Mammary epithelial cell (primary cell): Measurements from ENCODE around the gene NUTM2D.
"Not testable (repeated sequence)": the region's sequence is repeated elsewhere in the genome, so short reads cannot be mapped to it uniquely, and the experiment has no call there.

Experiments used
- EZH2 ChIP-seq: IDR thresholded peaks from 2 replicates; pipeline ENCODE4 v1.6.1; 2012; ENCODE audit warnings: low read length, inconsistent platforms, borderline replicate concordance
- TF ChIP-seq, protein P1 (sequence below), 2 donors: IDR thresholded peaks in 1 of 2; conservative IDR thresholded peaks in 1 of 2; 2 replicates each; pipeline ENCODE4 v1.5.1; 2011 to 2012; ENCODE audit warnings: inconsistent platforms in 2 of 2, low read length in 2 of 2, mild to moderate bottlenecking in 2 of 2, control low read depth in 1 of 2, low read depth in 1 of 2; ENCODE audit not compliant: insufficient read depth in 1 of 2; ENCODE audit errors: extremely low read depth in 1 of 2

DNA sequence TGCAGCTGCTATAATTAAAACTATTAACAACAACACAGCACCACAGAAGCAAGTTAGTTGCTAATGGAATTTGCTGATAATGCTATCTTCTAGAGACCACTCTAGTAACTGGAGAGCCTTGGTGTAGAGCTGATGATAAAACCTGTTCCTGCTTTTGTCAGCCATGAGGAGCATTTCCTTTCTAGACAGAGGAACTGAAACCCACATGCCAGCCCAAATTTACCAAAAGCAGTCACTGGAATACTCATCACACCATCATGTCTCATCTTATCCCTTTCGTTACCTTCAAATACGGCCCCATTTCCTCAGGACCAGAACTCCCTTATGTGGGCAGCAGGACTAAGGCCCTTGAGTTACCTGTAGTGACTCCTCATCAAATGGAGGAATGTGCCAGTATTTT, 40.9 kb downstream of the NUTM2D start:
- TF ChIP-seq EZH2: not testable (repeated sequence)
- TF ChIP-seq, protein P1, sequence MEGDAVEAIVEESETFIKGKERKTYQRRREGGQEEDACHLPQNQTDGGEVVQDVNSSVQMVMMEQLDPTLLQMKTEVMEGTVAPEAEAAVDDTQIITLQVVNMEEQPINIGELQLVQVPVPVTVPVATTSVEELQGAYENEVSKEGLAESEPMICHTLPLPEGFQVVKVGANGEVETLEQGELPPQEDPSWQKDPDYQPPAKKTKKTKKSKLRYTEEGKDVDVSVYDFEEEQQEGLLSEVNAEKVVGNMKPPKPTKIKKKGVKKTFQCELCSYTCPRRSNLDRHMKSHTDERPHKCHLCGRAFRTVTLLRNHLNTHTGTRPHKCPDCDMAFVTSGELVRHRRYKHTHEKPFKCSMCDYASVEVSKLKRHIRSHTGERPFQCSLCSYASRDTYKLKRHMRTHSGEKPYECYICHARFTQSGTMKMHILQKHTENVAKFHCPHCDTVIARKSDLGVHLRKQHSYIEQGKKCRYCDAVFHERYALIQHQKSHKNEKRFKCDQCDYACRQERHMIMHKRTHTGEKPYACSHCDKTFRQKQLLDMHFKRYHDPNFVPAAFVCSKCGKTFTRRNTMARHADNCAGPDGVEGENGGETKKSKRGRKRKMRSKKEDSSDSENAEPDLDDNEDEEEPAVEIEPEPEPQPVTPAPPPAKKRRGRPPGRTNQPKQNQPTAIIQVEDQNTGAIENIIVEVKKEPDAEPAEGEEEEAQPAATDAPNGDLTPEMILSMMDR (conservative IDR thresholded peaks at IDR 0.05 in 1 of 2, IDR thresholded peaks at IDR 0.05 in 1 of 2; ENCODE audit: extremely low read depth in 1 of 2, insufficient read depth in 1 of 2, low read depth in 1 of 2, low read length in 2 of 2): not testable (repeated sequence)
